Measurements from ENCODE around the gene RAB11FIP5.

- TF ChIP-seq CTCF (IDR thresholded peaks at IDR 0.05), result no peak
- no peak for TF ChIP-seq POLR2AphosphoS5 (IDR thresholded peaks at IDR 0.05; ENCODE audit: insufficient read depth in 1 of 2, low read depth in 1 of 2)
- no peak for TF ChIP-seq POLR2A (IDR thresholded peaks at IDR 0.05)
Measured at GRCh38 chr2:73087311-73087710, 25.4 kb downstream of the RAB11FIP5 start.
